Upper lobe of right lung (tissue), 1 donor: Measurements from ENCODE around the gene FOXI3. TPM values are rescaled to one million over a fixed set of nuclear protein-coding genes. Genes with fewer than 3 reads are reported as not detected.
"Not testable (repeated sequence)": the region's sequence is repeated elsewhere in the genome, so short reads cannot be mapped to it uniquely, and the experiment has no call there.

ENCODE experiments used
- ATAC-seq: fragments of 200-7000 bp; cut with Tn5 transposase; one replicate; pipeline ENCODE4 v1.9.1; 2020; ENCODE audit warnings: mild to moderate bottlenecking, moderate library complexity
- DNase-seq: peaks from one replicate; pipeline ENCODE4 v3.0.0-alpha.2; 2020
- H3K27ac ChIP-seq: fragments of 200-600 bp; one replicate; pipeline ENCODE4 v1.8.0; 2022
- H3K27me3 ChIP-seq: fragments of 200-600 bp; one replicate; pipeline ENCODE4 v1.8.0; 2022; ENCODE audit warnings: mild to moderate bottlenecking
- H3K36me3 ChIP-seq: fragments of 200-600 bp; one replicate; pipeline ENCODE4 v1.8.0; 2022
- H3K4me1 ChIP-seq: fragments of 200-600 bp; one replicate; pipeline ENCODE4 v1.8.0; 2022
- H3K4me3 ChIP-seq: fragments of 200-600 bp; one replicate; pipeline ENCODE4 v1.8.0; 2022; ENCODE audit warnings: mild to moderate bottlenecking
- H3K9me3 ChIP-seq: fragments of 200-600 bp; one replicate; pipeline ENCODE4 v1.8.0; 2022
- intact Hi-C: fragments of 100-400 bp; cut with DNase I; formaldehyde crosslinking; loops from one replicate; pipeline ENCODE4 v1.11.0; 2022
- total RNA-seq: library from RNA; stranded (reverse); fragmentation: NEBNext Ultra II Directional; extraction: Animal tissue kit (Norgen Biotek cat#: 25700); gene quantifications from one replicate; pipeline ENCODE4 v1.2.1, GENCODE V29; 2021
- TF ChIP-seq, protein P1 (sequence below): fragments of 200-600 bp; IDR thresholded peaks from one replicate; pipeline ENCODE4 v1.8.0; 2022; ENCODE audit warnings: antibody characterized with exemption
- donor health status: DM: no; HTN: yes; CAD: no; lungs with severe emphysema.

Gene FOXI3
- total RNA-seq, 1 donor from 2014 or later, result not detected

DNA sequence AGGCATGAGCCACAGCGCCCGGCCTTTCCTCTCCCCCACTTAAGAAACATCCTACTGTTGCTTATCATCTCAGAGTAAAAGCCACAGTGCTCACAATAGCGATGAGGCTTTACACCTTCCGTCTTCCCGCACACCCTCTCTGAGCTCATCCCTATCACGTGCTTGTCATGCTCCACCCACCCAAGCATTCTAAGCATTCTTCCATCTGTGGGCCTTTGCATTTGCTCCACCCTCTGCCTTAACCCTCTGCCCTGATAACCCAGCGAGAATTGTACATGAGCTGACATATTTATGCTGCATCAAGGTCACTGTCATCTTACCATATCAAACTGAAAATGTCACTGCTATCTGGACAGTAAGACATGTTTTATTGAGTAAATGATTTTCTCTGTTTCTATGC, 22.6 kb downstream of the FOXI3 start:
- TF ChIP-seq, protein P1, sequence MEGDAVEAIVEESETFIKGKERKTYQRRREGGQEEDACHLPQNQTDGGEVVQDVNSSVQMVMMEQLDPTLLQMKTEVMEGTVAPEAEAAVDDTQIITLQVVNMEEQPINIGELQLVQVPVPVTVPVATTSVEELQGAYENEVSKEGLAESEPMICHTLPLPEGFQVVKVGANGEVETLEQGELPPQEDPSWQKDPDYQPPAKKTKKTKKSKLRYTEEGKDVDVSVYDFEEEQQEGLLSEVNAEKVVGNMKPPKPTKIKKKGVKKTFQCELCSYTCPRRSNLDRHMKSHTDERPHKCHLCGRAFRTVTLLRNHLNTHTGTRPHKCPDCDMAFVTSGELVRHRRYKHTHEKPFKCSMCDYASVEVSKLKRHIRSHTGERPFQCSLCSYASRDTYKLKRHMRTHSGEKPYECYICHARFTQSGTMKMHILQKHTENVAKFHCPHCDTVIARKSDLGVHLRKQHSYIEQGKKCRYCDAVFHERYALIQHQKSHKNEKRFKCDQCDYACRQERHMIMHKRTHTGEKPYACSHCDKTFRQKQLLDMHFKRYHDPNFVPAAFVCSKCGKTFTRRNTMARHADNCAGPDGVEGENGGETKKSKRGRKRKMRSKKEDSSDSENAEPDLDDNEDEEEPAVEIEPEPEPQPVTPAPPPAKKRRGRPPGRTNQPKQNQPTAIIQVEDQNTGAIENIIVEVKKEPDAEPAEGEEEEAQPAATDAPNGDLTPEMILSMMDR, result no peak
- Histone ChIP-seq H3K4me3 (no peak overlapping the region), H3K36me3 (no peaks in the 10 kb centered on the region), H3K27ac (no peak overlapping the region), H3K4me1 (no peaks in the 10 kb centered on the region), H3K9me3 (no peaks in the 10 kb centered on the region), H3K27me3 (no peaks in the 10 kb centered on the region)
- ATAC-seq (no peak), DNase-seq (no peak)
- intact Hi-C loops, result no loop called here

DNA sequence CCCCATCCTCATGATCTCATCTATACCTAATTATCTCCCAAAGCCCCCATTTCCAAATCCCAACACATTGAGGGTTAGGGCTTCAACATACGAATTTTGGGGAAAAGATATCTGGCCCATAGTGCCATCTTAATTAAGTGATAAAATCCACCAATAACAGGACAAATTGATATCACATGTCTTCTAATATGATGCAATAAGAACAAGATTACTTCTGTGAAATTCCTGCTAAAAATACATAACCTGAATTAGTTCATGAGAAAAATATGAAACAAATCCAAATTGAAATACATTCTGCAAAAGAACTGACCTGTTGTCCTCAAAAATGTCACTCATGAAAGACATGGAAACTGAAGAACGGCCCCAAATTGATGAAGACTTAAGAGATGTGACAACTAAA, 28.8 kb downstream of the FOXI3 start:
- Histone ChIP-seq H3K4me1 (no peaks in the 10 kb centered on the region), H3K4me3 (no peak overlapping the region), H3K27ac (no peak overlapping the region), H3K36me3 (no peaks in the 10 kb centered on the region), H3K27me3 (no peaks in the 10 kb centered on the region), H3K9me3 (no peaks in the 10 kb centered on the region)
- intact Hi-C loops, result no loop called here
- DNase-seq, result no peak
- TF ChIP-seq, protein P1, result no peak
- no peak for ATAC-seq

DNA sequence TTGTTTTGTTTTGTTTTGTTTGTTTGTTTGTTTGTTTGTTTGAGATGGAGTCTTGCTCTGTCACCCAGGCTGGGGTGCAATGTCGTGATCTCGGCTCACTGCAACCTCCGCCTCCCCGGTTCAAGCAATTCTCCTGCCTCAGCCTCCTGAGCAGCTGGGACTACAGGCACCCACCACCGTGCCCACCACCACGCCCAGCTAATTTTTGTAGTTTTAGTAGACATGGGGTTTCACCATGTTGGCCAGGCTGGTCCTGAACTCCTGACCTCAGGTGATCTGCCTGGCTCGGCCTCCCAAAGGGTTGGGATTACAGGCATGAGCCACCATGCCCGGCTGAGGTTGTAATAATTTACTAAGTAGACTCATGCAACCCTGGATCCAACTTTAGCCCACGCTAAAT, 33.4 kb downstream of the FOXI3 start:
- intact Hi-C loops, H3K36me3 ChIP-seq, H3K4me3 ChIP-seq, H3K27ac ChIP-seq, H3K9me3 ChIP-seq, H3K4me1 ChIP-seq, DNase-seq, H3K27me3 ChIP-seq, ATAC-seq: not testable (repeated sequence)

DNA sequence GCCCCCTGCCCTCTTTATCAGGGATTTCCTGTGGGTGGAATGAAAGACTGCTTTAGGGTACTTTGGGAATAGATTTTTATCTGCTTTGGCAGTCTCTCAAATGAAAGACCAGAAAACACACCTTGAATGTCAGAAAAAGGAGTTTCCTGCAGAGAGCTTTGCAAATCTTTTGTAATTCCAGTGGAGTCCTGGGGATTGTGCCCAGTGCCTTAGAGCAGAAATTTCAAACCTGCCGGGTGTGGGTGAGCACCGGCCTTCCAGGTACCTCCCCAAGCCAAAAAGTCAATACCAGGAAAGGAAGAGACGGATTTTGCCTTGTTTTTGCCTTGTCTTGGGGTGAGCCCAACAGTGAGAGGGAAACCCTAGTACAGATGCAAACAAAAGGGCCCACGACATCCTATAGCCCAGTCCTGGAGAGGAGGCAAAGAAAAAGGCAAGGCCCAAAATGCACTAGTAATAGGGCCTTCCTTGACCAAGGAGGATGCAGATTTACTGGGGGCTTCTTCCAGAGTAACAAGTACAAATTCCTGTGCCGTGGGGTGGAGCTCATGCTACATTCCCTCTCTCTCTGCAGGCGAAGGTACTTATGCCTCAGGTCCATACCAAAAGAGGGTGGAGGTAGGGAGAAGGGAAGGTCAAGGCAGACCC, 36.4 kb downstream of the FOXI3 start:
- Histone ChIP-seq H3K4me1 (no peaks in the 10 kb centered on the region), H3K27ac (no peak overlapping the region), H3K36me3 (no peaks in the 10 kb centered on the region), H3K4me3 (no peak overlapping the region), H3K27me3 (no peaks in the 10 kb centered on the region), H3K9me3 (no peaks in the 10 kb centered on the region)
- no peak for DNase-seq
- no peak for ATAC-seq
- TF ChIP-seq, protein P1, result no peak
- intact Hi-C loops, result no loop called here

DNA sequence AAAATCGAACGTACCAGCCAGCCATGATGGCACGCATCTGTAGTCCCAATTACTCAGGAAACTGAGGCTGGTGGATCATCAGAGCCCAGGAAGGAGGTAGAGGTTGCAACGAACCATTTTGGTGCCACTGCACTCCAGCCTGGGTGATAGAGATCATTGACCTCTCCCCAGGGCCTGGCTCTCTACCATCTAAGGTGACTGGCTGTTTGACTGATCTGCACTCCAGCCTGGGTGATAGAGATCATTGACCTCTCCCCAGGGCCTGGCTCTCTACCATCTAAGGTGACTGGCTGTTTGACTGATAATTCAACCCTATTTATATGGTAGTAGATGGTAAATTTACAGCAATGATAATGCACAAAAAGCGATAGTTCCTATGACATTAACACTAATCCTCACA, 43.6 kb downstream of the FOXI3 start:
- H3K9me3 ChIP-seq, ATAC-seq, H3K27ac ChIP-seq, H3K27me3 ChIP-seq, H3K4me1 ChIP-seq, H3K36me3 ChIP-seq, DNase-seq, H3K4me3 ChIP-seq, intact Hi-C loops: not testable (repeated sequence)

DNA sequence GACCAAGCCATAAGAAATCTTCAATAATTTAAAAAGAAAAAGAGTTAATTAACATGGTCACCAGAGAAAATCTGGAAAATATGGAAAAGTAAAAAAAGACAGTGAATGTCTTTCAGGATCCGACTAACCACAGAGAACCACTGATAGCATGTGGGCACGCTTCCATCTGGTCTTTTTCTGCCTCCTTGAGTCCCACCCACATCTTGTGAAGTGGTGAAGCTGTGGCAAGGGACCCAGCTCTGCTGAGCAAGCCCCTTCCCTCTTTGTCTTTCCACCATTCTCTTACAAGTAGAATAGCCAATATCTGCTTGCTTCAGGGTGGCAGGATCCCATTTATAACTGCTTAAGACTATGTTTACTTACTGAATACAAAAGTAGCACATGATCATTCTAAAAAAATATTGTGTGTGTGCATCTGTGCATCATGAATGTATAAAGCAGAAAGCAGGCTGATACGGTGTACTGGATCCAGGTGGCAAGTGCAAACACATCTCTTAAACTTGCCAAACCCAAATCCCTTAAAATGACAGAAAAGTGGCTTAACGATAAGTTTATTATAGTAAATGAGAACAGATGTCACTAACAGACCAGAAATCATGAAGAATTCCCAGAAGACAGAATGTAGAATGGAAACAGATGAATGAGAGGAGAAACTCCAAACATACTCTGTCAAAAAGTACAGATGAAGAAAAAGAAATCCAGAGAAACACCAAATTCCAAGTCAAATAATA, 52.3 kb downstream of the FOXI3 start:
- Histone ChIP-seq H3K27me3 (peaks cover 5% of the 10 kb centered on the region), H3K9me3 (no peaks in the 10 kb centered on the region), H3K36me3 (no peaks in the 10 kb centered on the region), H3K27ac (no peak overlapping the region), H3K4me3 (no peak overlapping the region), H3K4me1 (no peaks in the 10 kb centered on the region)
- no peak for ATAC-seq
- intact Hi-C loops, result no loop called here
- TF ChIP-seq, protein P1, result no peak
- no peak for DNase-seq
